Activated CD8-positive, alpha-beta memory T cell treated with anti-CD3 and anti-CD28 coated beads, Interleukin-2, amount 50 U/mL, for 1 hour (primary cell): ENCODE measurements around the gene USP15.

Source experiments
- DNase-seq: peaks from one replicate; pipeline ENCODE4 v3.0.0-alpha.2; 2020; ENCODE audit errors: extremely low read depth

Gene USP15

DNA sequence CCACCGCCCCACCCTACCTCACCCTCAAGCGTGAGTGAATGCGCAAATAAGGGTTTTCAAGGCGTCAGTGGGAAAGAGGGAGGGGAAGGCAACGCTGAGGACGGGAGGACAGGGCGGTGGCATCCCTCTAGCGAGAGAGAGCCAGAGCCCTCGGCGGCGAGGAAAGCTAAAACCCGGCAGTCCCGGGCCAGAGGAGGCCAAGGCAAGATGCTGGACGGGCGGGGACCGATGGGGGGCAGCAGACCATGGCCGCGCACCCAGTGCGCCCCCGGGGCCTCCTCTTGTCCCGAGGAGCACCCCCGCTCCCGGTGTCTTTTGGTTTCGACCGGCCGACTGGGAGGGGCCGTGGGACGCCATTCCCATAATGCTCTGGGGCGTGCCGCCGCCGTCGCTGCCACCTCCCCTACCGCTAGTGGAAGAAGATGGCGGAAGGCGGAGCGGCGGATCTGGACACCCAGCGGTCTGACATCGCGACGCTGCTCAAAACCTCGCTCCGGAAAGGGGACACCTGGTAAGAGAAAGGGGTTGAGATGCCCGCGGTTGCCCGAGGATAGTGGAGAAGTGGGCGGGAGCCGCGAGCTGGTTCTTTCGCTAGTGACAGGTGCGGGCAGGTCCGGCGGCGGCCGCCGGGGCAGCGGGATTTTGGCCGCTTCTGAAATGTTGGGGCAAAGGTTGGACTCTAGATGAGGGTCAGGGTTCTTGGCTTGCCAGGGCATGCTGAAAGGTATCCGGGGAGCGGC, at the start of gene USP15:
TSS of gene USP15 (plus strand) at position 412 of the 740 bp plus-strand sequence. CDS start at position 423, 11 bp downstream.
- peak; percentile 87 for DNase-seq

DNA sequence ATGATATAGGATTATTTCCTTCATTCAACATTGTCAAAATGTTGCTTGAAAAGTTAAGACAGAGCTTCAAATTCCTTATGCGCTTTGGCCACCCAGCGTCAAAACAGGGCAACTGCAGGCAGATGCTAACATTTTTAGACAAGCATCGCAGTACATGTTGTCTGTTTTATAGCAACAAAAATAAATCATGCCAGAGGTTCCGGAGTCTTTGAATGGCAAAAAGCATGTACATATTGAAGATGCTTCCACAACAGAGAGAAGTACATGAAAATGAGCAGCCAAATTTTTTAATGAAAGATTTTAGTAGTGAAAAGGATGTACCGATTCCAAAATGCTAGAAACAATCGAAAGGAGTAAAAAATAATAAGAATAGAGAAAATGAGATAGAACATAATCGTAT, 49.8 kb upstream of the USP15 start:
- no peak for DNase-seq

DNA sequence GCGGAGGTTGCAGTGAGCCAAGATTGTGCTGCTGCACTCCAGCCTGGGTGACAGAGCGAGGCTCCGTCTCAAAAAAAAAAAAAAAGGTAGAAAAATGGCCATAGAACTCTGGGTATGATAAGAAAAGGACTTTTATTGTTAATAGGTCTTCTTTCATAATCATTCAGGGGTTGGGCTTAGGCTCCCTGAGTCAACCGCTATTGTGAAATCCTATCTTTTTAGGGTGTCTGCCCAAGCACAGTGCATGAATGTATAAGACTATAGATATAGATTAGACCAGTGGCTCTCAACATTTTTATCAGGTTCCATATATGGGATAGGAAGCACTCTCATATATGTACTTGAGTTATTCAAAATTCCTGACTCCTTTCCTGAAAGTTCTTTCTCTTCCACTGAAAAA, 48.7 kb upstream of the USP15 start:
- DNase-seq, result no peak

DNA sequence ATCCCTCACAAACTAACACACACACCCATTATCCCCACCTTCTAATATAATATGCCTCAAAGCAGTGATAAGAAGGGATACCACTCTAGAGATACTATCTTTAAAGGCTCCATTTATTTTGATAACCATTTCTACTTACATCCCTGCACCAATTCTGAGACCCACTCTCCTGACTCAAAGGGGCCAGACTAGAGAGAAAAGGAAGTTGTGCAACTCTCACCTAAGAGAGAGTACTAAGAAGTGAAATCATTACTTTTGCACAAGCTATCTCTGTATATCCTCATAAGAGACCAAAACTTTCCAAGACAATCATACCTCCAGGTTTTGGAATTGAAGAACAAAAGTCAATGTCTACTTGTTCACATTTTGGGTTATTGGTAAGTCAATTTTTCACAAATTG, 45.4 kb upstream of the USP15 start:
- no peak for DNase-seq

DNA sequence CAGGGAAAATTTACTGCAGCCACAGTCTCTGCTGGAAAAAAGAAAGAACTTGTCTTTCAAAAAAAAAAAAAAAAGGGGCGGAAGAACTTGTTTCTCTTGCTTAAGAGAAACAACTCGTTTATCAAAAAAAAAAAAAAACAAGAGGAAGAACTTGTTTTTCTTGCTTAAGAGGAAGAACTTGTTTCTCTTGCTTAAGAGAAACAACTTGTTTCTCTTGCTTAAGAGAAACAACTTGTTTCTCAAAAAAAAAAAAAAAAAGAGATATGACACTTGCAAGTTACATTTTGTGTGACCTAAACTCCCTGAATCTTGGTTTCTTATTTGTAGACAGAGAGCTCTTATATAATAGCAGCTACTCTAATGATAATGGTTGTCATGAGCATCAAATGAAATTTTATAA, 44.7 kb upstream of the USP15 start:
- DNase-seq, result no peak

DNA sequence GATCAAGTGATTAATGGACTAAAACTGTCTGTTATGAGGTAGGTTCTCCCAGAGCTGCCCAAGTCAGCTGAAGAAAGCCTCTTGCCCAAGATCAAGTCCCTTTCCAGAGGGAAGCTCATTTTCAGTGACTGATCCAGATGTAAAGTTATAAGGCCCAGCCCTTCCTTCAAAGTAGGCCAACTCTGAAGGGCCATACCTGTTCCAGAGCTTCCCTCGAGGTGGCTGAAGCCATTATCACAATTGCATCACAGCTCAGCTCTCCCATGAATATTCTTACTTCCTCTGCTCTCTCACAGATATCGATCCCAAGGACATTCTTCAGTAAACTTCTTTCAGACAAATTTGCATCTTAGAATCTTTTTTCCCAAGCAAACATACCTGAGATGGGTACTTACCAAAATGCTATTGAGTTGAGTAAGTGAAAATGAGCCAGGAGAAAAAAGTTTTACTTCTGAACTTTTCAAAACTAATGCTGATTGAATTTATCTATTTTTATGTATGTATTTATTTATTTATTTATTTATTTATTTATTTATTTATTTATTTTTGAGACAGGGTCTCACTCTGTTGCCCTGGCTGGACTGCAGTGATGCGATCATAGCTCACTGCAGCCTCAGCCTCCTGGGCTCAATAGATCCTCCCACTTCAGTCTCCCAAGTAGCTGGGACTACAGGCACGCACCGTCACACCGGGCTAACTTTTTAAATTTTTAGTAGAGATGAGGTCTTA, 42.6 kb upstream of the USP15 start:
- DNase-seq, result no peak

DNA sequence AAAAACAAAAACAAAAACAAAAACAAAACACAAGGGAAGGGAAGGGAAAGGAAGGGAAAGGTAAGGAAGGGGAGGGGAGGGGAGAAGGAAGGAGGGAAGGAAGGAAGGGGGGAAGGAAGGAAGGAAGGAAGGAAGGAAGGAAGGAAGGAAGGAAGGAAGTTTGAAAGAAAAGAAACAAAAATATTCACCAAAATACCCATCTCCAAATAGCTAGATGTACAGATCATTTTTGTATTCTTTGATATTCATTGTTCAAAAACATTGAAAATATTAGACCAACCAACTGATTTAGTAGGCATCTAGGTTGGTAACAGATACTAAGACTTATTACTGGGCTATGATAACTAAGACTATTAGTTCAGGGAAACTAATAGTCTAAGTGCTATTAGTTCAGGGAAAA, 39.1 kb upstream of the USP15 start:
- DNase-seq, result no peak

DNA sequence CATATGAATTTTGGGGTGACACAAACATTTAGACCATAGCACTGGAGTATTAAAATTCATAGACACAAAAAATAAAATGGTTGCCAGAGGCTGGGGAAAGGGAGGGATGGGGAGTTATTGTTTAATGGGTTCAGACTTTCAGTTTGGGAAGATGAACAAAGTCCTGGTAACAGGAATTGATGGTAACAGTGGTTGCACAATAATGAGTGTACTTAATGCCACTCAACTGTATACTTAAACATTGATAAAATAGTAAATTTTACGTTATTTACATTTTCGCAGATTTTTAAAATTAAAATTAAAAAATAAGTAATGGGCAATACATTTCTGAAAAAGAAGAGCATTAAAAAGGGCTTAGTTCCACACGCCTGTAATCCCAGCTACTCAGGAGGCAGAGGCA, 35.6 kb upstream of the USP15 start:
- DNase-seq, result no peak

DNA sequence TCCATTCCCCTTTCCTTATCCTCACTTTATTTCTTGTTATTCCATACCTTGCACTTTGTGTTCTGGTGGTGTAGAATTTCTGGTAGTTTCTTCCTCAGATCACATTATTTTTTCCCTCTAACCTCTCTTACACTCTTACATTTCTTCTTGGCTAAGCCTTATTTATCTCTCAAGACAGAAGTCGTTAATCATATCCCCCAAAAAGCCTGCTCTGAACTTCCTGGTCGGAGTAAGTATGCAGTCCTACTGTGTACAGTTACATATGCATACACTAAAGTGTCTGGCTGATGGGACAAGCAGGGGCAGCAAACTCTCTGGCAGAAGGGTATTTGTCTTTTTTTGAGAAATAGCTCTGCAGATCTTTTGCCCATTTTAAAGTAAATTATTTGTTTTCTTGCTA, 33.1 kb upstream of the USP15 start:
- DNase-seq, result no peak

DNA sequence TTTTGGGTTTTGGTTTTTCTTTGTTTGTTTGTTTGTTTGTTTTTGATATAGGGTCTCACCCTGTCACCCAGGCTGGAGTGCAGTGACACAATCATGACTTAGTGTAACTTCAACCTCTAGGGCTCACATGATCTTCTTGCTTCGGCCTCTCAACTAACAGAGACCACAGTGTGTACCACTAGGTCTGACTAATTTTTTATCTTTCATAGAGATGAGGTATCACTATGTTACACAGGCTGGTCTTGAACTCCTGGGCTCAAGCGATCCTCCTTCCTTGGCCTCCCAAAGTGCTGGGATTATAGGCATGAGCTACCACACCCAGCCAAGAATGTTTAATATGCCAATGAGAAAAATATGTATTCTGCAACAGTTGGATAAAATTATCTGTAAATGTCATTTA, 29.6 kb upstream of the USP15 start:
- DNase-seq, result no peak

DNA sequence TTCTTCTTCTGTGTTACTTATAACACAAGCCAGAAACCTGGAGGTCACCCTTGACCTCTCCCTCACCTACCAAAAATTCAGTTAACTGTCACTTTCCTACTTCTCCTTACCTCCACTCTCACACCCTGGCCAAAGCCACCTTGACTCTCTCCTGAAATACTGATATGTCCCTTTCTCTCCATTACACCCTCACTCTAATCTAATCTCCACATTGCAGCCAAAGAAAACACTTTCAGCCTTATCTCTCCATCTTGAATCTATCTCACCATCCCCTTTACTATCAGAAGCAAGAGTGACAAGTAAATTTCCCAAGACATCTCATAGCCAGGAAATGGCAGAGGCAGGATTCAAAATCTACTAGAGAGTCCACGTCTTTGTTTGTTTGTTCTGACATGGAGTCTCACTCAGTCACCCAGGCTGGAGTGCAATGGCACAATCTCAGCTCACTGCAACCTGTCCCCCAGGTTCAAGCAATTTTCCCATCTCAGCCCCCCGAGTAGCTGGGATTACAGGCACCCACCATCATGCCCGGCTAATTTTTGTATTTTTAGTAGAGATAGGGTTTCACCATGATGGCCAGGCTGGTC, 28.0 kb upstream of the USP15 start:
- DNase-seq, result no peak

DNA sequence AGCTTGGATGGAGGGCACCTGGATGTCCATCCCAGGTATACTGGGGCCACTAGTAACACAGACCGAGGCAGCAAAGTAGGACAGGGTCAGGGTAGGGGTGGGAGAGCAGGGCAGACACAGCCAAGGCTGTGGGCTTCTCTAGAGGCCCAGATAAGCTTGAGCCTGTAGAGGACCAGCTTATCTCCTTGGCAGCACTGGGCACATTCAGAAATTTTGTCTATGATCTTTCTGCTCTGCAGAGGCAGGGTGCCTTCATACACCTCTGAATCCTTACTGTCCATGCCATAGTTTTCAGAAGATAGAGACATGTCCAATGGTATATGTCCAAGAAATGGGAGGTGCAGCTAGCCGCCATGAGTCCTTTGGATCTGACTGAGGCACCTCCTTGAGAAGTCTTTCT, 26.4 kb upstream of the USP15 start:
- no peak for DNase-seq

DNA sequence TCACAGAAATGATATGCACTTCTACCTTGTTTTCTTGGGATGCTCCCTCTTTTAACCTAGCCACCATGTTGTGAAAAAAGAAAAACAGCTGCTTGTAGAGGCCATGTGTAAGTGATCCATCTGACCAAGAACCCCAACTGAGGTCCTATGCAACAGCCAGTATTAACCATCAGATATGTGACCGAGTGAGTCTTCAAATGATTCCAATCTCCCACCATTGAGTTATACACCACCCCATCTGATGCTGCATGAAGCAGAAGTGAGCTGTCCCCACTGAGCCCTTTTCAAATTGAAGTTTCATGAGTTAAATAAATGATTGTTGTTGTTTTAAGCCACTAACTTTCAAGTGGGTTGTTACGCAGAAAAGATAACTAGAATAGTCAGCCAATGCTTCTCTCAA, 20.6 kb upstream of the USP15 start:
- no peak for DNase-seq

DNA sequence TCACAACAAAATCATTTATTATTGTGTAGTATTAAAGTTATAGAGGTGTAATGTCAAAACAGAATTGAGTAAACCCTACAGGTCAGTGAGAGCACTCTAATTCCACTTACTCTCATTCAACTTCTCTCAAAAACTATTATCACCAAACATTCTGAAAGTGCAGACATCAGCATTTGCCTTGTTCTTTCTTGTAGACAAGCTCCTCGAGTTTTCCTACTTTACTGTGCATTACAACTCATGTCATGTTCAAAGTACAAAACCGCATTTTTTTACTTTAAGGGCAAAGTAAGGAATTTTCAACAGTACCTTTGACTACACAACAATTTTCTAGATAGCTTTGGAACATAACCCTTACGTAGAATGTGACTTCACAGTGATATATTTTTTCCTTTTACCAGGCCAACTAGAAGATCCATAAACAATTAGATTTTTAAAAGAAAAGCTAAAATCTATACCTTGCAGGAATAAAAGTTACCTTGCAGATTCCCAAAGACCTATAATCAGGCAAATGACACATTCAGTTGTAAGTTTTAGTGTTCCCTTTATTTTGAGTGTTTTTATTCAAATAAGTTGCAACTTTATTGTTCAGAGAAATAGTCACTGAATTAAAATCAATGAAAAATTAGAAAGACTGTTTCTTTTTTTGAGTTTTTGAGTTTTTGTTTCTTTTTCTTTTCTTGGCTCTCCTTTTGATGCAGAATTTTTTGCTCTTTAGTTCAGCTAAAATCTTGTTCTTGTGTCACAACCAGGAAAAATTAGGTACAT, 12.7 kb upstream of the USP15 start:
- DNase-seq, result no peak

DNA sequence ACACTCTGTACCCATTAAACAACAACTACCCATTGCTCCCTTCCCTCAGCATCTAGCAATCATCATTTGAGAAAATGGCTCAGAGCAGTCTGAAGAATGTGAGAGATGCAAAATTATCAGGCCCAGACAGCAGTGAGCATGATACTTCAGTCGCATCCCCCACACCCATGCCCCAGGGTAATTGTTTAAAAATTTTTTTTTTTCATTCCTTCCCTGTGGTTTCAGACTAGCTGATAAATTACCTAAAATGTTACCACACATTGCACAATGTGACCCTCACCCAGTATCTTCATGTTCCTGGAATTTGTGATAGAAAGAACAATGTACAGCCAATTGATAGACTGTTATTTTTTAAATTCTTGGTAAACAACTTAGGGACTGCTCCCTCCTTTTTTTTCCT, 11.3 kb upstream of the USP15 start:
- no peak for DNase-seq

DNA sequence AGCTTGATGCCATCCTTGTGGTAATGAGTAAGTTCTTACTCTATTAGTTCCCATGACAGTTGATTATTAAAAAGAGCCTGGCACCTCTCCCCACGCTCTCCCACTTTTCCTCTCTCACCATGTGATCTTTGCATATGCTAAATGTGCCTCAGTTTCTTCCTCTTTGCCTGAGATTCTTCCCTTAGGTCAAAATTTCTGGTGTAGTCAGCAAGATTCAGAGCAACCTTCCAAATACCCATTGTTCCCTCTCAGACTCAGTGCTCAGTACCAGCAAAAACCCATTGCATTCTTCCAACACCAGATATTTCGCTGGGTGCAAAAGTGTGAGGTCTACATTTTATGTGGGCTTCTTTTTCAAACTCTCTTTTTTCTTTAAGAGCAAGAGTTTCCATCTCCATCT, 10.8 kb upstream of the USP15 start:
- no peak for DNase-seq

DNA sequence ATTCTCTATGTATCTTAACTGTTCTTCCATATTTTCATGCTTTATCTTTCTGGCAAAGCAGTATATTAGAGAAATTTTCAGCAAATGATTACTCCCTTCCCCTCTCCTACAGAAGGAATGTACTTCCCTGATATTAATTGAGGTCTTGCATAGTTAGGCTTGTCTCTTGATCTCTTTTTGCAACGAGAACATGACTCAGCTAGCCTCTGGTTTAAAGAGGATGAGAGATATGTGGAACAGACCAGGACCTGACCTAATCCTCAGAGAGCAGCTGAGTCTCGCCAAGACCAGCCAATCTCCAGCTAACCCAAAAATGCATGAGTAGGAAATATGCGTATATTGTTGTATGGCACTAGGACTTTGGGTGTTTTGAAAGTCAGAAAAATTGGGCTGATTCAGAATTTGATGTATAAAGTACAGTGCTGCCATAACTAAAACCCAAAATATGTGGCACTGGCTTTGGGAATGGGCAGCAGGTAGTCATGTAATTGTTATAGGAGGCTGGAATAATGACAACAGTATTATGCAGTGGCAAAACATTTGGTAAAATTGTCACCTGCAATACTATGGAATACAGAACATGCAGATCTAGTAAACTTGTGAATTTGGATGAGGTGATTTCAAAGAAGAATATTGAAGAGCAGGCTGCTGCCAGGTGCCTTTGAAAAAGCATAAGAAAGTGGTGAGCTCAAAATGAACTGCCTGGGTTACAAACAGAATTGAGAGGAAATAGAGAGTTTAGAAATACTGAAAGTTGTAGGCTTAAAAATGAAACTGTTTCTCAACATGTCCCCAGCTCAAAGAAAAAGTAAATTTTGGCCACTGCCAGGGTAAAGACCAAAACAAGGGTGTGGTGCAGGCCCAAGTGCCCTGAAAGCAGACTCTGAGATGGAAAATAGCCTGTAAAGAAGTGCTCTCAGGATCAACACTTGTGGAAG, 9.3 kb upstream of the USP15 start:
- no peak for DNase-seq

DNA sequence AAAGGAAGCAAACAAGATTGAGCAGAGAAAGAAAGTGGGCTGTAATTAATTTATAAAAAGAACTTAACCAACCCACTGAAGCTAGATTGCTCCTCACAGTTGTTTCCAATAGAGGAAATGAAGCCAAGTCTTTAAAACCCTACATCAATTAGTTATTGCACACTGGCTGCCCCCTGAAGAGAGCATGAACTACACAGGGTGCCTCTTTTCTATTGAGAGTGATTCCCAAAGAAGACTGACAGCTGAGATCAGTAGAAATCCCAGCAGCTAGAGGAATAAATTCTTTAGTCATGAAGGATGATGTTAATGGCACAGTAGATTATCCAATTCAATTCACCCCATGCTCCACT, 8.6 kb upstream of the USP15 start:
- no peak for DNase-seq

DNA sequence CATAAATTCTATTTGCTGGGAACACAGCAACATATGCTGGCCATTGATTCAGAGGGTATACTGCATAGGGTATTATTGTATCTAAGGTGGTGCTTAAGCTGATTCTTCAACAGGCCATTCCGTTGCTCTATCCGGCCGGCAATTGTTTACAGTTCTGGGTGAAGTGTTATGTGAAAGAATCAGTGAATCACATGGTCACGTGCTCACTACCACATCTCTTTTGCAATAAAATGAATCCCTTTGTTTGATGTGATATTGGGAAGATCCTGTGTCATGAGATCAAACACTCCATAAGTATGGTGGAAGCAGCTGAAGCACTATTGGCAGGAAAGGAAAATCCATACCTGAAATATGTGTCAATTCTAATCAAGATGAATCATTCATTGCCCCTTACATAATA, 7.6 kb upstream of the USP15 start:
- no peak for DNase-seq

DNA sequence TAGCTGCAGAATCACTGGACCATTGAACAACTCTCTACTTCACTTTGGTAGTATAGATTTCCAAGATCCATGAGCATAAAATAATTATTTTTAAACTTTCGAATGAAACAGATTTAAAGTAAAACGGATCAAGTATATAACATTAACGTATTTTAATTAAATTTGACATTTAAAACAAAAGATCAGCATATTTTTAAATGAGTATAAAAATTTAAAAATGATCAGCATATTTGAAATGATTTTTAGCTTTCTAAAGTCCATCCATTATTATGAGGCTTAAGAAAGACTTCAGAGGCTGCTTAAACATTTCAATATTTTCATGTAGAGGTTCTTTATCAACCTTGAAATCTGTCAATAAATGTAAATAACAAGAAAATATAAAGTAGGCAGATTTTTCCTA, 5.2 kb upstream of the USP15 start:
- DNase-seq, result no peak

DNA sequence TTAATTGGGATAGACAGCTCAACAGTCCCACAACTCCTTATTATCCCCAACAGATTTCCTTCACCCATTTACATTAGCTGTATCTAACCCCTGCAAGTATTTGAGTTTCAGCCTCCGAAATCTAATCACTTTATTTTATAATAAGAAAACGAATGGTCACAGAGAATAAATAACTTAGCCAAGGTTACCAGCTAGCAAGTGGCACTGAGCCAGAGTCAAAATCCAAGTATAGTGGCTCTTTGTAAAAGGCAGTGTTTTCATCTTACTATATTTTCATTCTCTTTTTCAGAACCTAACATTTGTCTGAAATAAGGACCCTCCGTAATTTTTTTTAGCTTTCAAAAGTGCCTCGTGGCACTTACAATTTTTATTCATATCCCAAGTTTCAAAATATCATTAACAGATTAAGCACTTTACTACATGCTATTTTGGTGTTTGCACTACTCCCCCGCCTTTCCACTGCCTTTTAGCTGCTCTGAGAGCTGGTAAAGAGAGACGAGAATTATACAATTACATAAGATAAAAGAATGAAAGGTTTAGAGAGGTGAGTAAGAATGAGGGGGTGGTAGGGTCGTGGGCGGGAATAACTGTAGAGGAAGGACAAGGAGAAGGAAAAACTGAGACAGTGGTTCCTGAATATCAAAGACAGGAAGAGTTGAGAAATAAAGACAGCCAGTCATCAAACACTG, 3.7 kb upstream of the USP15 start:
- no peak for DNase-seq
